HL-60/S4 treated with phorbol 12-myristate 13-acetate at 8.2 ng/mL for 4 days and 3 days (cell line): ENCODE measurements around the gene GPR151.

Experiments
- in situ Hi-C: fragments of 300-500 bp; cut with MboI; formaldehyde crosslinking; loops from 2 replicates; pipeline ENCODE4 v1.15.0; 2022; ENCODE audit warnings: low sequenced_read_pairs

The GPR151 gene

GRCh38 chr5:146521403-146522106 is 5.6 kb upstream of the GPR151 start:
- in situ Hi-C loops = no loop called here

GRCh38 chr5:146520731-146521130 is 4.7 kb upstream of the GPR151 start:
- in situ Hi-C loops = no loop called here

- in situ Hi-C loops = no loop called here
Observed at GRCh38 chr5:146519554-146519953, 3.6 kb upstream of the GPR151 start.

- in situ Hi-C loops = no loop called here
Observed at GRCh38 chr5:146515473-146516150, 378 bp downstream of the GPR151 start.

- in situ Hi-C loops = no loop called here
Observed at GRCh38 chr5:146514575-146514974, 1.4 kb downstream of the GPR151 start.

GRCh38 chr5:146513462-146513861 is 2.5 kb downstream of the GPR151 start:
- in situ Hi-C loops = no loop called here

GRCh38 chr5:146510559-146511125 is 5.3 kb downstream of the GPR151 start:
- in situ Hi-C loops = no loop called here

- in situ Hi-C loops = no loop called here
Observed at GRCh38 chr5:146507428-146507827, 8.6 kb downstream of the GPR151 start.

GRCh38 chr5:146499680-146500079 is 16.3 kb downstream of the GPR151 start:
- in situ Hi-C loops = no loop called here

GRCh38 chr5:146494656-146495055 is 21.3 kb downstream of the GPR151 start:
- in situ Hi-C loops = no loop called here

- in situ Hi-C loops = no loop called here
Observed at GRCh38 chr5:146490089-146490843, 25.7 kb downstream of the GPR151 start.

GRCh38 chr5:146484714-146485391 is 31.1 kb downstream of the GPR151 start:
- in situ Hi-C loops = no loop called here

- in situ Hi-C loops = no loop called here
Observed at GRCh38 chr5:146482775-146483174, 33.2 kb downstream of the GPR151 start.

- in situ Hi-C loops = no loop called here
Observed at GRCh38 chr5:146475906-146476305, 40.1 kb downstream of the GPR151 start.

- in situ Hi-C loops = no loop called here
Observed at GRCh38 chr5:146475190-146475780, 40.7 kb downstream of the GPR151 start.

GRCh38 chr5:146474065-146474464 is 41.9 kb downstream of the GPR151 start:
- in situ Hi-C loops = no loop called here

- in situ Hi-C loops = no loop called here
Observed at GRCh38 chr5:146467760-146468159, 48.2 kb downstream of the GPR151 start.

GRCh38 chr5:146466521-146467349 is 49.3 kb downstream of the GPR151 start:
- in situ Hi-C loops = no loop called here

- in situ Hi-C loops = no loop called here
Observed at GRCh38 chr5:146463446-146463845, 52.5 kb downstream of the GPR151 start.
